Activated T-cell treated with anti-CD3 and anti-CD28 coated beads for 4 hours (primary cell): ENCODE results near the gene DPF1.

Experiments
- DNase-seq: peaks from one replicate; pipeline ENCODE4 v3.0.0-alpha.2; 2020

DPF1 gene

DNA sequence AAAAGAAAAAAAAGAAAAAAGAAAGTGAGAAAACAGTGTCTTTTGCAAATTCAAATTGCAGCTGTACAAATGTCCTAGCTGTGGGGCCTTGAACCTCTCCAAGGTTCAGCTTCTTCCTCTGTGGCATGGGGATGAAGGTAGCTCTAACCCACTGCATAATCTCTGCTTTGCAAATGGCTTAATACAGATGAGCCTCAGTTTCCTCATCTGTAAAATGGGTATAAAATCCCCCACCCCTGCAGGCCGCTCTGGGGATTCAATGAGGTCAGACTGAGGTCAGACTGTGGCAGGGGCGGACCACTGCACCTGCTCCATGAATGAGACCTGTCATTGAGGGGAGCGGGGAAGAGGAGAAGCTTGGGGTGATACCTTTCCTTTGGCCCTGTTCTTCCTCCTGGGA is 5.8 kb downstream of the DPF1 start:
- no peak for DNase-seq

DNA sequence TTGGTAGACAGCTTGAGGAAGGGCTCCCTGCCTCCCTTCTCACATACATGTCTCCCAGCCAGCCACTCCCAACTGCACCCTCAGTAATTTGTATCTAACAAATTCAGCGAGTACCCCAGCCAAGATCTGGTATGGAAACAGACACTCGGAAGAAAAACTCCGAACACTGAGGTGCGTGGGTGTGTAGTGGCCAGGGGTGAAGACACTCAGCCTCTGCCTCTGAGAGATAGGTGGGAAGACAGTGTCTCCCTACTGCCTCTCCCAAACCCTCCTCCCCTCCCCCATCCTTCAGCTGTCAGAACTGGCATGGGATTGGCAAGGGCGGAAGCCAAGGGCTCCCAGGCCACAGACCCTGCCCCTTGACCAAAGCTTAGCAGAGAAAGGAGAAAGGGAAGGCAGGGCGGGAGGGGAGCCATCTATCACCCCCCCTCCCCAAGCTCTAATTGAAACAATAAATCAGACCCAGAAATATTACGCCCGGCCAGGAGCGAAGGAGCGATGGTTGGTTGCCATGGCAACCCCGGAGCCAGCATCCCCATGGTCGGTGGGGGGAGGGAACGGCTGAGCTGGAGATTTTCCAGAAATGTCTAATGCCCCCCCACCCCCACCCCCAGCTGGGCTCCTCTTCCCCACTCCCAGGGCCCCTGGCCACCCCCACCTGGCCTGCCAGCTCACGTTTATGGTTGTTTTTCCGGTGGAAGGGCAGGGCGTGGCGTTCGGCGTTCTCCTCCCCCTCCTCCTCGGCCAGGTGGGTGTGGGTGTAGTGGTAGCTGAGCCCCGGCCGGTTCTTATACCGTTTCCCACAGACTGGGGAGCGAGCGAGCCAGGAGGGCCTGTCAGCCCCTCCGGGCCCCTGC is 7.0 kb downstream of the DPF1 start:
- no peak for DNase-seq

DNA sequence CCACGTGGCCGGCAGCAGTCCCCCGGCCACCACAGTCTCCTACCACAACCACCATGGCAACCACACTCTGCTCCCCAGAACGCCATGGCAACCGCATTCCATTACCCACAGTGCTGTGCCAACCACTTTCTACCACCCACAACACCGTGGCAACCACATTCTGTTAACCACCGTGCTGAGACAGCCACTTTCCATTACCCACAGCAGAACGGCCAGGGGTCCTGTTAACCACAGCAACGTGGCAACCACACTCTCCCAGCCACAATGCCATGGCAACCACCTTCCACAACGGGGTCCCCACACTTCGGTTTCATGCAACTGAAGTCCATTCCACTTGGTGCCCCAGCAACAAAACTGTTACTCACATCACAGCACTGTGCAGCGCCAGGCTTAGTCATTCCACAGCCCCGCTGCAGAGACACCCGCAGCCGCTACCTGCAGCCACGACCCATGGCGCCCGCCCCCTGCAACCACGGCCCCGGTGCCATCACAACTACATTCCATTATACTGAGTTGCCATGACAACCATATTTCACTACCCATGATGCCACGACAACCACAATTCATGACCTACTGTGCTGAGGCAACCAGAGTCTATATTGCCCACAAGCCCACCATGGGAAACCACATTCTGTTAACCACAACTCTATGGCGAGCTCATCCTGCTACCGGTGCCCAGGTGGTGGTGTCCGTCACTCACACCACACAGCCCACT is 10.0 kb downstream of the DPF1 start:
- peak; percentile 27 for DNase-seq

DNA sequence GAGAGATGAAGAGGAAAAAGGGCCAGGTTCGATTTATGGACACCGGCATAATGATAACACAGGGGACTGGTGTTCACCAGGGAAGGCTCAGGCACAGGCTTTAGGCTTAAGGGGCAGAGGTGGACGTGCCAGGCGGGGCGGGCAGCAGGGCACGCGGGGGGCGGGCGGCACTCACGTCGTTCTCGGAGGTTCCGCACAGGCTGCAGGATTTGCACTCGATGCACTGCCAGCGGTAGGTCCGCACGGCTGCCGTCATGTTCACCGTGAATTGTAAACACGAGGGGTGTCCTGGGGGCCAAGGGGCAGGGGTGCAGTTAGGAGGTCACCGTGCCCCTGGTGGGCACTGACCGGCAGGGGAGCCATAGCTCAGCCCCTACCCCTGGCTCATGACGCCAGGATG is 10.6 kb downstream of the DPF1 start:
- no peak for DNase-seq

DNA sequence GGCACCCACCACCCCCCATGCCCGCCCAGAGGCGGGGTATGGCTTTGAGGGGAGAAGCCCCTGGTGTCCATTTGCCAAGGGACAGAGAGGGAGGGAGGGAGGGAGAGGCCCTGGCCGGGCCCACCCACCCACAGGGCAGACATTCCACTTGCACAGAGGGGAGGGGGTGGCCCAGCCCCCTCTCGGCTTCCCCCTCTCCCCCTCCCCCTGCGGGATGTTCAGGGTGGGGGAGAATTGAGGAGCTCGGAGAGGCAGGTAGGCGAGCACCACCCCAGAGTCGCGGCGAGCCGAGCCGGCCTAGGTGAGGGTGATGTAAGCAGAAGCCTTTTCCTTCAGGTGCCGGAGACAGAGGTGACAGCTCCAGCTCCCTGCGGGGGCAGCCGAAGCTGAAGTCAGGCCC is 12.3 kb downstream of the DPF1 start:
- DNase-seq: no peak

DNA sequence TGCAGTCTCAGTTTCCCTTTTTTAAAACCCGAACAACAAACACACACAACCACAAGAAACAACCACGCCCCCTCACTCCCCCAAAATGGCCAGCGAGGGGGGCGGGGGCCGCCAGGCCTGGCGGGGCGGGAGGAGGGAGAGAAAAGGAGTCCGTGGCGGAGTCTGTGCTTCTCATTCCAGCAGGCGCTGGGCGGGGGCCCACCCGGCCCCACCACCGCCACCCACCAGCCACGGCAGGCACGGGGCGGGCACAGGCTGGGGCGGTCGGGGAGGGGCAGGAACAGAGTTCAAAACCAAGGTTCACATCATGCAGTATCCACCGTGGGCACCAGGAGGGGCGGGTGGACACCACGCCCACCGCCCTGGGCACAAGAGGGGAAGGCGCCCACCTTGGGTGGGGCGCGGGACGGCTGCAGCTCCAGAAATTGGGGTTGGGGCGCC is 12.9 kb downstream of the DPF1 start:
- no peak for DNase-seq

DNA sequence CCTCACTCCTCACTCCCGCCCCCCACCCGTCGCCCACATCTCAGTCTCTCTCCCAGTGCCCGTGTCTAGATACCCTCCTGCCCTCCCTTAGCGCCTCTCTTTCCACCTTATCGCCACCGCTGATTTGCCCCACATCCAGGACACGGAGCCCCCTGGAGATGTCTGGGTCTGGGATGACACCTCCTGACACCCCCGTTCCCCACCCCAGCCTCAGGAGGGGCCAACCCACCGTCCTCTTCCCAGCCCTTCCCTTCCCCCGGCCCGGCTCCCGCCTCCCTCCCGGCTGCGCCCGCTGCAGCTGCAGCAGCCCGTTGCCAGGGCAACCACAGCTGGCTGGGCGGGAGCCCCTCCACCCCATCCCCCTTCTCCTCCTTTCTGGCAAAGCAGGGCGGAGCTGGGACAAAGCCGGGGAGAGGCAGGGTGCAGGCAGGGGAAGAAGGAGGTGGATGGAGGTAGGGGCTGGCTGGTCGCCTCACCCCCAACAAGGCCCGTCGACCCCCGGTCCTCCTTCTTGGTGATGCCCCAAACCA is 13.5 kb downstream of the DPF1 start:
- no peak for DNase-seq

GRCh38 chr19:38209671-38210457 is 14.2 kb downstream of the DPF1 start:
- no peak for DNase-seq

GRCh38 chr19:38209152-38209551 is 14.9 kb downstream of the DPF1 start:
- DNase-seq: no peak

- no peak for DNase-seq
Observed at GRCh38 chr19:38208571-38208970, 15.5 kb downstream of the DPF1 start.

GRCh38 chr19:38207543-38207942 is 16.5 kb downstream of the DPF1 start:
- DNase-seq: no peak

DNA sequence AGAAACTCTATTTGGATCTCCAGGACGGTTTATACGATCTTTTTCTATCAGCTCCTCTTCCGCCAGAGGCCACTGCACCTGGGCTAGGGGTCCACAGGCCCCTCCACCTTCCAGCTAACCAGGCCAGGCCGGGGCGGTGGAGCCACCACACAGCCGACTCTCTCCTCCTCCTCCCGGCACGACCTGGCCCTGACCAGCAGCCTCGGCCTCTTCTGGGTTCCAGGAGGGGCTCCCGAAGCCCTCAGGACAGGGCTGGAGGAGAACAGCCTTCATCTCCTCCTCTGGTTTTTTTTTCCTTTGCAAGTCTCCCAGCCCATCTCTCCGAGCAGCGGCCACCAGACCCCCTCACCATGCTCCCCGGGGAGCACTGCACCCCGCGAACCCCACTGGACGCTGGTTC is 17.1 kb downstream of the DPF1 start:
- DNase-seq: no peak

DNA sequence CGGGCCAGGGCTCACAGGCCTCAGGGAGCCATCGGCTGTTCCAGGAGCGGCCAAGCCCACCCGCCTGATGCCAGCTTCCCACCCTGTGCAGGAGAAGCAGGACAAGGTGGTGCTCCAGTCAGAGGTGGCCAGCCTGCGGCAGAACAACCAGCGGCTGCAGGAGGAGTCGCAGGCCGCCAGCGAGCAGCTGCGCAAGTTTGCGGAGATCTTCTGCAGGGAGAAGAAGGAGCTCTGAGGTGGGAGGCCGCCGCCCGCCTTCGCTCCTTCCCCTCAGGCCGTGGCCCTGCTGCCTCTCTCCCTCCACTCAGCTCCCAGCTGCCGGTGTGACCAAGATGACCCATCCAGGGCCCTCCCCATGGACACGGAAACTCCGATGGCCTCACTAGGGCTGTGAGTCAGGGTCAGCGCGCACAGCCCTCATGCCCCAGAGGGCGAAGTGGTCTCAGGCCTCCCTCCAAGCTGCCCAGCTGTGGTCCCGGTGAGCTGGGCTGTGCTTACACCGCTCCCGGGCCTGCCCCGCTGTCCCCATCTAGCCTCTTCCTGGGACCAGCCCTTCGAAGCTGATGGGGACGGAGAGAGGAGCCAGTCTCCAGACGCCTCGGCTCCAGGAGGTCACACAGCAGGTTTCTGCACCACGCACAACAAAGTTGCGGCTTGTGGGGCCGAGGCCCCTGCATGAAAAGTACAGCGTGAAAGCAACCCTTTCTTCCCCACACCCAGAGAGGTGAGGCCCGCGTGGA is 17.8 kb downstream of the DPF1 start:
- DNase-seq: no peak

DNA sequence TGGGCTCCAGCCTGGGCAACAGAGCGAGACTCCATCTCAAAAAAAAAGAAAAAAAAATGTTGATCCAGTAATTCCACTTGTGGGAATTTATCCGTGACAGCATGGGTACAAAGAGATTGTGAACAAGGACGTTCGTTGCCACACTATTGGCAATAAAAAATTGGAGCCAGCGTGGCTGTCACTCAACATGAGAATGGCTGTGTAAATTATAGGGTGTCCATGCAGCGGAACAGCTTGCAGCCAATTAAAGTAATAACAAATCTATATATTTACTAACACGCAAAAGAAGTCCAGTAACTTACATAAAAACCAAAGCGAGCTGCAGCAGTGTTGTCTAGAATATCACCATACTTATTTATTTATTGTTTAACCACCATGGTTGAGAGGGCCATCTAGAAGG is 19.3 kb downstream of the DPF1 start:
- DNase-seq: no peak

GRCh38 chr19:38204096-38204495 is 19.9 kb downstream of the DPF1 start:
- no peak for DNase-seq

GRCh38 chr19:38203197-38203596 is 20.8 kb downstream of the DPF1 start:
- DNase-seq: no peak

GRCh38 chr19:38202504-38202903 is 21.5 kb downstream of the DPF1 start:
- no peak for DNase-seq

DNA sequence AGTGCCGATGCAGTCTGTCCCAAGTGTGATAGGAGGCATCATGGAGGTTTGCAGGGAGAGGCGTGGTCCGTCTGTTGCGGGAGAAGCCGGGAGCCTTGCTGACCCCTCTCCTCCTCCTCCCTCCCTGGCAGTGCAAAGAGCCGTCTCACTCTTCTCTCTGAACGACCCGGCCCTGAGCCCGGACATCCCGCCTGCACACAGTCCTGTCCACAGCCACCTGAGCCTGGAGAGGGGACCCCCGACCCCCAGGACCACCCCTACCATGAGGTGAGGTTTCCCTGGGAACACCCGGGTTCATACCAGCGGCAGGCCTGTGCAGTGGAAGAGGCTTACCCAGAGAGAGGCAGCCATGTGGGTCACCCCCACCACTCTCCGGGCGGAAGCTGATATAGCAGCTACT is 22.3 kb downstream of the DPF1 start:
- no peak for DNase-seq

DNA sequence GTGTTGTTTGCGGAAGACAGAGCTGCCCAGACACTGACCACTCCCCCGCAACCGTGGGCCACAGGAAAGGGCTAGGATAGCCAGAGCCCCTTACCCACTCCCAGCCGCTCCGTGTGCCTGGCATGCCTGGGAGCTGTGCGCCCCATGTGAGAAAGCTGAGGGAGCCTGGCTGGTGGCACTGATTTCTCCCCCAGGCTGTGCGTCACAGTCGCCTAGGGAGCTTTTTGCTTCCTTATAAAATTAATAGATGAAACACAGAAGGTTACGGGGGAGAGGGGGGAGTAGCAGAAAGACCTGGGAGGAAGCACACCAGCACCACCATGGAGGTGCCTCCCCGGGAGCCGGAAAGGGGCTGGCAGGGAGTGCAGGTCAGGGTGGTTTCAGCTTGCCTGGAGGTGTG is 24.7 kb downstream of the DPF1 start:
- no peak for DNase-seq

DNA sequence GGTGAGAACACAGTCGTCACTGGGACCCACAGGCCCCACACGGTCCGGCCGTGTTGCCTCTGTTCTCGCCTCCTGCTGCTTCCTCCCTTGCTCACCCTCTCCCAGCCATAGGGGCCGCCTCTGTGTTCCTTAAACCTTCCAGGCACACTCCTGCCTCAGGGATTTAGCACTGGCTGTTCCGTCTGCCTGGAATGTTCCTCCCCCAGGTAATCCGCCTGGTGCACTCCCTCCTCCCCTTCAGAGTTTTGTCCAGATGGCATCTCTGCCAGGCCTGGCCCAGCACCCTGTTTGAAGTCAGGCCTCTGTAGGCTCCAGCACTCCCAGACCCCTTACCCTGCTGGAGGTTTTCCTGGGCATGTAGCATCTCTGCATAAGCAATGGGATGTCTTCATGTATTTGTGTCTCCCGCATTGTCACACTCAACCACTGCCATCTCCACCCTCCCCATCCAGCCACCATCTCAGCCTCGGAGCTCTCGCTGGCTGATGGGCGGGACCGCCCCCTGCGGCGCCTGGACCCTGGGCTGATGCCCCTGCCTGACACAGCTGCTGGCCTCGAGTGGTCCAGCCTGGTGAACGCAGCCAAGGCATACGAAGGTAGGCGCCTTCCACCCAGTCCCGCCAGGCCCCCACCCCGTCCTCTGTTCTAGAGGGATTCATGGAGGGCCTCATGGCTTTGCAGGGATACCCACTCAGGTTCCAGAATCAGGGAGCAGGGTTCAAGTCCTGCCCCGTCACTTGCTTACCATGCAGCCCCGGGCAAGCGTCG is 25.9 kb downstream of the DPF1 start:
- DNase-seq: no peak

- DNase-seq: no peak
Observed at GRCh38 chr19:38196948-38197656, 26.9 kb downstream of the DPF1 start.
